H4 (cell line): Measurements from ENCODE around the gene RABEP1. TPM values are rescaled to one million over a fixed set of nuclear protein-coding genes. Genes with fewer than 3 reads are reported as not detected.
"Not testable (repeated sequence)": the region's sequence is repeated elsewhere in the genome, so short reads cannot be mapped to it uniquely, and the experiment has no call there.

ENCODE experiments used
- DNase-seq: peaks from one replicate; pipeline ENCODE4 v3.0.0-alpha.2; 2015; ENCODE audit warnings: low spot score
- total RNA-seq: library from RNA; depleted of rRNA; stranded (reverse); fragments of >200 nt; shearing (Covaris generic); gene quantifications from 2 replicates; pipeline ENCODE4 v1.2.3, GENCODE V29; 2014; rRNA removed

The RABEP1 gene
- total RNA-seq, 1 experiment from 2014 or later, result 22.6 TPM

- peak; percentile 72 for DNase-seq
These were observed 138.0 kb downstream of the RABEP1 start, which contains the start of gene RPAIN for GRCh38 chr17:5419959-5420653. TSS of gene RPAIN (plus strand) at chr17:5420182. CDS start at chr17:5420211, 29 bp downstream.

DNA sequence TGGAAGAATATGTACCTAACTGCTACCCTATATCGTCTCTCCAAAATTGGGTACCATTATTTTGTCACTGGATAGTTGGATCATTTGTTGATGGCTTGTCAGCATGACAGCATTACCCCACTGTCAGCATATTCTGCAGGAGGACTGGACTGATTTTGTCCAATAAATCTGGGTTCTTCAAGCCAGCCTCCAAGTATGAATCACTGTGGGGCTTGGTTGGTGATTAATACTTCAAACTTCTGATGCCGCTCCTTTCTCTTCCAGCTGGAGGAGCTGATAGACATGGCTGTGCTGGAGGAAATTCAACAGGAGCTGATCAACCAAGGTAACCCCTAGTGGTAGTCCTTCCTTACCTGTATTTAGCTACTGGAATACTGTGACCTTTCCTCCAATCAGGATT lies 140.4 kb downstream of the RABEP1 start:
- DNase-seq, result no peak

DNA sequence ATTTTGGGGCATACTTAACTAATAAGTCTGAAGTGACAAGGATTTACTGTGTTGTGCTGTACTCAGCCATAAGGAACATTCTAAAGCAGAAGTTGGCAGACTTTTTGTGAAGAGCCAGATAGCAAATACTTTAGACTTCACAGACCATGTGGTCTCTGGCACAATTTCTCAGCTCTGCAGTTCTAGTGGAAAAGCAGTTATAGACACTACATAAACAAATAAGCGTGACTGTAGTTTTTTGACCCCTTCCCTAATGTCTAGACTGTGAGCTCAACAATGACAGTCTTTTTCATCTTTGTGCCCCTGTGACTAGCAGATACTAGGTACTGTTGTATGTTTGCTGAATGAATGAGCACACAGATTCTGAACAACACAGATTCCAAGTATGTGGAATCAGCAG lies 142.8 kb downstream of the RABEP1 start:
- DNase-seq, result no peak

DNA sequence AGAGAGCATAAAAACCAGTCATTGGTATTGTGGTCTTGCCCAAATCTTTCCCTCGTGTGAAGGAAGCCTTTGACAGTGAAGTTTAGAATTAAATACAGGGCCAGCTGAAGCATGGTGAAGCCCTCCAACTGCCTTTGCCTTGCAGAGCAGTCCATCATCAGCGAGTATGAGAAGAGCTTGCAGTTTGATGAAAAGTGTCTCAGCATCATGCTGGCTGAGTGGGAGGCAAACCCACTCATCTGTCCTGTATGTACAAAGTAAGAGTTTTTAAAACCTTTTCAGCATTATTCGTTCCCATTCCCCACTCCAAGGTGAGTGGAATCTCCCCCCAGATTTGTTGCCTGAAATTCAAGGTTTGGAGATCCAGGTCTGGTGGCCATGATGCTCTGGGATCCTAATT lies 143.7 kb downstream of the RABEP1 start:
- DNase-seq, result no peak

GRCh38 chr17:5429191-5429887 lies 147.3 kb downstream of the RABEP1 start:
- DNase-seq, result no peak

DNA sequence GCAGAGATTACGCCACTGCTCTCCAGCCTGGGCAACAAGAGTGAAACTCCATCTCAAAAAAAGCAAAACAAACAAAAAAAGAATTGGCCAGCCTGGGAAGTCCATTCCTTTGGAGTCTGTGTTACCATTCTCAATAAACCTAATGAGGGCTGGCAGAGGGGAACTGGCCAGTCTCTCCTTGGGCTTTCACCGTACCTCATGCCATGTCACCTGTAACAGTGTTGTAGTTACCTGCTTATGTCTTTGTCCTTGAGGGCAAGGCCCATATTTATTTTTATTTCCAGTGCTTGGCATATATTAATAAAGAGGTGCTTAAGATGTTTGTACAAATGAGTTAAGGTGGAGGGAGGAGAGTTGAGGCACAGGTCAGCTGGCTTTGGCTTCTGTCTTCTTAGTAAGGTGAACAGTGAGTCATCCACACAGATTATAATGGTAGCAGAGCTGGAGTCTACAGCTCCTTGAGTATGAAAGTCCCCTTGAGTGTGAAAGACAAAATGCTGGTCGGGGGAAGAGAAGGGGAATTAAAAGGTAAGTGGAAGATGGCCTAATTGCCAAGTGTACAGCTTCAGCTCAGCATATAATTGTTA lies 148.4 kb downstream of the RABEP1 start:
- DNase-seq, result no peak

GRCh38 chr17:5431234-5431633 lies 149.2 kb downstream of the RABEP1 start:
- not testable (repeated sequence) for DNase-seq

GRCh38 chr17:5431949-5432556 lies 150.0 kb downstream of the RABEP1 start:
- no peak for DNase-seq

DNA sequence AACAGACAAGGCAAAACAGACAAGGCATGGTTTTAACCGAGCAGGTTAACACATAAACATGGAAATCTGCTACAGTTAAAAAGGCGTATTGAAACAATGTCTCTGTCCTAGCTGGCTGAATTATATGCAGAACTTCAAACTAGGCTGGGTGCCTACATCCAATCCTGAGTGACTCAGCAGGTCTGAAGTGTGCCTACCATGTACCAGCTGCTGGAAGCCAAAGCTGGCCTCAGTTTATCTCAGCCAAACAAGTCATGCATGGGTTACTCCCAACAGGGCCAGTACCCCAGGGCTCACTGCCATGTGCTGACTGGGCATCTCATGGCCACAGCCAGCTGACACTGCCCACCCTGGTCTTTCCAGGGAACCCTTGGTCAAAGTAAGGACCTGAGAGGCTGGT lies 152.9 kb downstream of the RABEP1 start:
- DNase-seq, result no peak

Other genes starting within 250 kb of the RABEP1 start
- not detected in 2 replicates for gene SLC52A1, start 246.9 kb upstream of the RABEP1 start, total RNA-seq
- gene ZFP3, start 203.8 kb upstream of the RABEP1 start, total RNA-seq, result 0.04 and 0.14 TPM in 2 replicates
- 5.0 and 8.5 TPM in 2 replicates for gene ZNF232, start 170.4 kb upstream of the RABEP1 start, total RNA-seq
- gene USP6, start 166.3 kb upstream of the RABEP1 start, total RNA-seq, result 0.02 TPM in 1 of 2 replicates, not detected in the other
- 4.6 and 6.3 TPM in 2 replicates for gene ZNF594, start 90.4 kb upstream of the RABEP1 start, total RNA-seq
- not detected in 2 replicates for gene SCIMP, start 47.4 kb upstream of the RABEP1 start, total RNA-seq
- 90.5 and 127 TPM in 2 replicates for gene NUP88, start 137.4 kb downstream of the RABEP1 start, total RNA-seq
- 34.8 and 43.2 TPM in 2 replicates for gene RPAIN, start 137.9 kb downstream of the RABEP1 start, total RNA-seq
- gene C1QBP, start 156.9 kb downstream of the RABEP1 start, total RNA-seq, result 273 and 317 TPM in 2 replicates
- 3.9 and 5.8 TPM in 2 replicates for gene DHX33, start 186.7 kb downstream of the RABEP1 start, total RNA-seq
- gene DERL2, start 203.9 kb downstream of the RABEP1 start, total RNA-seq, result 21.2 and 43.2 TPM in 2 replicates
- 22.4 and 22.9 TPM in 2 replicates for gene MIS12, start 204.3 kb downstream of the RABEP1 start, total RNA-seq